GM23338 (cell line): Measurements from ENCODE around the gene FARS2. TPM values are rescaled to one million over a fixed set of nuclear protein-coding genes. Genes with fewer than 3 reads are reported as not detected.

Experiments
- ATAC-seq: fragments of 200-7000 bp; cut with Tn5 transposase; 3 replicates; pipeline ENCODE4 v1.9.1; 2020
- DNase-seq: peaks from one replicate; pipeline ENCODE4 v3.0.0-alpha.2; 2015; ENCODE audit warnings: low spot score
- H2AFZ ChIP-seq: fragments of 200-600 bp; sonication (generic); 2 replicates; pipeline ENCODE4 v1.8.0; 2016; ENCODE audit warnings: antibody characterized with exemption, mild to moderate bottlenecking, moderate library complexity
- H3F3A ChIP-seq: fragments of 200-600 bp; sonication (generic); replicated peaks from 2 replicates; pipeline ENCODE4 v1.8.0; 2017; ENCODE audit warnings: antibody characterized with exemption, mixed run types, low read depth
- H3K27ac ChIP-seq: fragments of 200-600 bp; sonication (generic); 2 replicates; pipeline ENCODE4 v1.6.1; 2016; ENCODE audit warnings: low read depth
- H3K27me3 ChIP-seq: fragments of 200-600 bp; sonication (generic); 2 replicates; pipeline ENCODE4 v1.8.0; 2016; ENCODE audit warnings: mild to moderate bottlenecking, mixed run types, moderate library complexity; ENCODE audit not compliant: insufficient read depth
- H3K36me3 ChIP-seq: fragments of 200-600 bp; sonication (generic); 2 replicates; pipeline ENCODE4 v1.8.0; 2016; ENCODE audit warnings: mild to moderate bottlenecking; ENCODE audit not compliant: insufficient read depth
- H3K4me1 ChIP-seq: fragments of 200-600 bp; sonication (generic); 2 replicates; pipeline ENCODE4 v1.8.0; 2016; ENCODE audit warnings: mild to moderate bottlenecking, moderate library complexity; ENCODE audit not compliant: insufficient read depth
- H3K4me2 ChIP-seq: fragments of 200-600 bp; sonication (generic); 2 replicates; pipeline ENCODE4 v1.7.1; 2017; ENCODE audit warnings: mixed run types
- H3K4me3 ChIP-seq: fragments of 200-600 bp; sonication (generic); 2 replicates; pipeline ENCODE4 v1.6.1; 2016; ENCODE audit warnings: mixed run types
- H3K79me2 ChIP-seq: fragments of 200-600 bp; sonication (generic); replicated peaks from 2 replicates; pipeline ENCODE4 v1.8.0; 2017; ENCODE audit warnings: mild to moderate bottlenecking; ENCODE audit not compliant: insufficient read depth
- H3K9me2 ChIP-seq: fragments of 200-600 bp; sonication (generic); 2 replicates; pipeline ENCODE4 v1.8.0; 2017; ENCODE audit not compliant: insufficient read depth
- H4K20me1 ChIP-seq: fragments of 200-600 bp; sonication (generic); replicated peaks from 2 replicates; pipeline ENCODE4 v1.8.0; 2017; ENCODE audit warnings: mild to moderate bottlenecking; ENCODE audit not compliant: insufficient read depth
- H3K27ac Mint-ChIP-seq: 2 replicates; pipeline ENCODE4 v1.8.0; 2020; ENCODE audit warnings: inconsistent platforms, mild to moderate bottlenecking, moderate library complexity, mixed read lengths
- H3K27me3 Mint-ChIP-seq: 3 replicates; pipeline ENCODE4 v1.8.0; 2022; ENCODE audit warnings: low read depth, mild to moderate bottlenecking, moderate library complexity, mixed read lengths, inconsistent platforms; ENCODE audit not compliant: insufficient read depth, poor library complexity
- H3K36me3 Mint-ChIP-seq: 3 replicates; pipeline ENCODE4 v1.8.0; 2021; ENCODE audit warnings: low read depth, mild to moderate bottlenecking, inconsistent platforms, moderate library complexity, mixed read lengths
- H3K4me1 Mint-ChIP-seq: 3 replicates; pipeline ENCODE4 v1.8.0; 2020; ENCODE audit warnings: mild to moderate bottlenecking, inconsistent platforms, mixed read lengths
- H3K4me3 Mint-ChIP-seq: 3 replicates; pipeline ENCODE4 v1.8.0; 2021; ENCODE audit warnings: moderate library complexity, mild to moderate bottlenecking, inconsistent platforms, mixed read lengths
- H3K9me3 Mint-ChIP-seq: 3 replicates; pipeline ENCODE4 v1.8.0; 2020; ENCODE audit warnings: moderate library complexity, mild to moderate bottlenecking, inconsistent platforms, mixed read lengths
- NANOG ChIP-seq: IDR thresholded peaks from 2 replicates; pipeline ENCODE4 v1.6.1; 2016; ENCODE audit warnings: antibody characterized with exemption, borderline replicate concordance
- POLR2AphosphoS5 ChIP-seq: IDR thresholded peaks from 2 replicates; pipeline ENCODE4 v1.6.1; 2016; ENCODE audit warnings: antibody characterized with exemption, low read depth
- ZNF114 ChIP-seq: fragments of 250-450 bp; sonication (Bioruptor Pico); IDR thresholded peaks from 2 replicates; pipeline ENCODE4 v1.5.0; 2020; ENCODE audit warnings: mild to moderate bottlenecking, moderate library complexity
- ZNF462 ChIP-seq: fragments of 250-450 bp; sonication (Bioruptor Pico); IDR thresholded peaks from 2 replicates; pipeline ENCODE4 v1.5.0; 2020; ENCODE audit warnings: mild to moderate bottlenecking, moderate library complexity
- polyA plus RNA-seq: library from polyadenylated mRNA; unstranded; fragments of >200 nt; fragmentation: Nextera tagmentation; extraction: Ambion mirVana; gene quantifications from 2 replicates; pipeline ENCODE4 v1.2.1, GENCODE V29; 2016
- total RNA-seq: library from RNA; depleted of rRNA; stranded (reverse); fragments of >200 nt; shearing (Covaris generic); gene quantifications from 2 replicates; pipeline ENCODE4 v1.2.3, GENCODE V29; 2014
- TF ChIP-seq, protein P1 (sequence below): IDR thresholded peaks from one replicate; pipeline ENCODE4 v1.6.1; 2018; ENCODE audit warnings: antibody characterized with exemption; ENCODE audit not compliant: unreplicated experiment

Gene FARS2
- total and polyA plus RNA-seq, 2 experiments from 2014 or later = 7.6 to 19.0 TPM

DNA sequence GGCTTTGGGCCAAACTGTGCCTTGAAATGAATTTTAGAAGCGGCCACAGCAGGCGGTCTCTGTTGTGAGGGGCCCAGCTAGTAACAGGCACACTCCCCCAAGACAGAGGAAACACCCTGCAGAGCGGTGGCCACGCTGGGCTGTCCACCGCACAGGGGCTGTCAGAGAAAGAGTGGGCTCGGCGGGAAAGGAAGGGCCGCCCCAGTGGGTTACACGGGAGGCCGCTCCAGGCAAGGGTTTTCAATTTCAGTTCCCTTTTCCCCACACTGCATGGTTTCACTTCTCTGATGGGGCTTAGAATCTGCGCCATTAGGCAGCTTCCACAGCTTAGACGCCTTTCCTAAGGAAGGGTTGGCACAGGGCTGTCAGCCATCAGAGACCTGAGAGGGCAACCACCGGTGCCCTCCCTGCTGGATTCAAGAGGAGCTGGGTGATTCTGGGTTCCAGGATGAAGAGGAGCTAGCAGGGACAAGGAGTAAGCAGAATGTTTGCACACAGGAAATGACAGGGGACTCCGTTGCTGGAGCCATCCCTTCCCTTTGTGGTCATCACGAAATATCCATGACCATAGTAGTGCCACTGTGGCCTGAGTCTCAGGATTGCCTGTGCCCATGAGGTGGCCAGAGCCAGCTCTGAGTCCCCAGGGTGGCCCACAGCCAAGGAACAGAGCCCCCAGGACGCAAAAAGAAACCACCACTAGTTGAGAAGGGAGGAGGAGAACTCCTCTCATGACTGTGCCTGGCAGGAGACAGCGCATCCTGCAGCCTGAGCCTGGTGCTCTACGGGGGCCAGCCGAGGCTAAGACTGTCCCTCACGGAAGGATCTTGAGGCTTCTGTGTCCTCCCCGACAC, 462.8 kb downstream of the FARS2 start (continued):
- TF ChIP-seq ZNF462 (CRISPR knock-in tag) = no peak

DNA sequence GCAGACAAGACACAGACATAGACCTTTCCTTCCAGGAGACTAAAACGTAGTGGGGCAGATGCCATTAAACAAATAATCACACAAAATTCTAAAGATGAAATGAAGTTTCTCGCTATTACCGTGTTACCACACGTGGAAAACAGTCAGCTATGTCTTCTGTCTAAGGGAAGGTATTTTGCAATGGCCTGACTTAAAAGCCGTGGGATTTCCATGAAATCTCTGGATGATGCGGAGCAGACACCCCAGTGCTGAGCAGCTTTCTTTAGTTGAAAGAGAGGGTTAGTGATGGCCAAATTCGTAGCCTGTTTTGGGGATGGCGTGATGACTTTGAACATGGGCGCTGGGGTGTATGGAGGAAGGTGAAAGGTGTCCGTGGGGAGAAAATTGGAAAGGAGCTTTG, 463.6 kb downstream of the FARS2 start:
- no peak overlapping the region for H3K27ac Mint-ChIP-seq
- no peaks in the 10 kb centered on the region for H4K20me1 ChIP-seq
- no peak for ATAC-seq
- TF ChIP-seq NANOG (no peak), POLR2AphosphoS5 (no peak), ZNF114 (CRISPR knock-in tag) (no peak)
- TF ChIP-seq, protein P1, sequence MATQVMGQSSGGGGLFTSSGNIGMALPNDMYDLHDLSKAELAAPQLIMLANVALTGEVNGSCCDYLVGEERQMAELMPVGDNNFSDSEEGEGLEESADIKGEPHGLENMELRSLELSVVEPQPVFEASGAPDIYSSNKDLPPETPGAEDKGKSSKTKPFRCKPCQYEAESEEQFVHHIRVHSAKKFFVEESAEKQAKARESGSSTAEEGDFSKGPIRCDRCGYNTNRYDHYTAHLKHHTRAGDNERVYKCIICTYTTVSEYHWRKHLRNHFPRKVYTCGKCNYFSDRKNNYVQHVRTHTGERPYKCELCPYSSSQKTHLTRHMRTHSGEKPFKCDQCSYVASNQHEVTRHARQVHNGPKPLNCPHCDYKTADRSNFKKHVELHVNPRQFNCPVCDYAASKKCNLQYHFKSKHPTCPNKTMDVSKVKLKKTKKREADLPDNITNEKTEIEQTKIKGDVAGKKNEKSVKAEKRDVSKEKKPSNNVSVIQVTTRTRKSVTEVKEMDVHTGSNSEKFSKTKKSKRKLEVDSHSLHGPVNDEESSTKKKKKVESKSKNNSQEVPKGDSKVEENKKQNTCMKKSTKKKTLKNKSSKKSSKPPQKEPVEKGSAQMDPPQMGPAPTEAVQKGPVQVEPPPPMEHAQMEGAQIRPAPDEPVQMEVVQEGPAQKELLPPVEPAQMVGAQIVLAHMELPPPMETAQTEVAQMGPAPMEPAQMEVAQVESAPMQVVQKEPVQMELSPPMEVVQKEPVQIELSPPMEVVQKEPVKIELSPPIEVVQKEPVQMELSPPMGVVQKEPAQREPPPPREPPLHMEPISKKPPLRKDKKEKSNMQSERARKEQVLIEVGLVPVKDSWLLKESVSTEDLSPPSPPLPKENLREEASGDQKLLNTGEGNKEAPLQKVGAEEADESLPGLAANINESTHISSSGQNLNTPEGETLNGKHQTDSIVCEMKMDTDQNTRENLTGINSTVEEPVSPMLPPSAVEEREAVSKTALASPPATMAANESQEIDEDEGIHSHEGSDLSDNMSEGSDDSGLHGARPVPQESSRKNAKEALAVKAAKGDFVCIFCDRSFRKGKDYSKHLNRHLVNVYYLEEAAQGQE = no peak

More for the DNA sequence above, 463.6 kb downstream of the FARS2 start:
- Histone ChIP-seq H3K79me2 (no peaks in the 10 kb centered on the region), H3F3A (no peaks in the 10 kb centered on the region), H3K4me2 (no peak overlapping the region), H3K4me3 (no peak overlapping the region), H3K9me2 (no peaks in the 10 kb centered on the region), H3K4me1 (peaks cover 11% of the 10 kb centered on the region), H3K36me3 (no peaks in the 10 kb centered on the region), H3K27me3 (no peaks in the 10 kb centered on the region), H3K27ac (no peak overlapping the region), H2AFZ (no peak overlapping the region)
- Mint-ChIP-seq H3K9me3 (no peaks in the 10 kb centered on the region), H3K27me3 (peaks cover 7% of the 10 kb centered on the region), H3K36me3 (no peaks in the 10 kb centered on the region), H3K4me3 (no peak overlapping the region), H3K4me1 (peaks cover 44% of the 10 kb centered on the region)
- no peak for DNase-seq
